Caco-2 (cell line): Measurements from ENCODE around the gene NSUN3. TPM values are rescaled to one million over a fixed set of nuclear protein-coding genes. Genes with fewer than 3 reads are reported as not detected.

Experiments used
- BruUV-seq: library from RNA; stranded (reverse); fragments of 400-500 nt; replicated peaks from 2 replicates; lab custom pipeline; 2021; lab: Mats Ljungman, UMichigan
- CTCF ChIA-PET: fragments of 300-600 bp; sonication (Branson Sonifier 250); formaldehyde crosslinking; loops from one replicate; lab custom pipeline; 2022; ENCODE audit warnings: antibody characterized with exemption; lab: Charles Lee
- POLR2A ChIA-PET: fragments of 300-600 bp; sonication (Branson Sonifier 250); formaldehyde crosslinking; loops from one replicate; lab custom pipeline; 2022; ENCODE audit warnings: antibody characterized with exemption; lab: Charles Lee
- DNase-seq, 2 experiments: peaks; one replicate each; pipeline versions ENCODE4 v3.0.0 to v3.0.0-alpha.2; 2020 to 2022
- H3K27me3 ChIP-seq: replicated peaks from 2 replicates; pipeline ENCODE4 v1.6.0; 2011; ENCODE audit warnings: low read length; ENCODE audit not compliant: control insufficient read depth, insufficient read depth
- H3K36me3 ChIP-seq: 2 replicates; pipeline ENCODE4 v1.5.1; 2011; ENCODE audit warnings: low read length; ENCODE audit not compliant: control insufficient read depth, insufficient read depth
- H3K4me1 ChIP-seq: fragments of 250-450 bp; sonication (Bioruptor Pico); 2 replicates; pipeline ENCODE4 v1.5.1; 2020; ENCODE audit warnings: mild to moderate bottlenecking
- H3K4me3 ChIP-seq: 2 replicates; pipeline ENCODE4 v1.5.1; 2011; ENCODE audit warnings: low read depth, mild to moderate bottlenecking, control low read depth, low read length
- H3K9me3 ChIP-seq: fragments of 250-450 bp; sonication (Bioruptor Pico); 2 replicates; pipeline ENCODE4 v1.5.1; 2020; ENCODE audit warnings: mild to moderate bottlenecking, moderate library complexity
- H3K27ac Mint-ChIP-seq: one replicate; pipeline ENCODE4 v1.8.0; 2022; ENCODE audit warnings: mixed read lengths; ENCODE audit not compliant: unreplicated experiment
- H3K27me3 Mint-ChIP-seq: one replicate; pipeline ENCODE4 v1.8.0; 2022; ENCODE audit warnings: mixed read lengths; ENCODE audit not compliant: insufficient read depth, unreplicated experiment
- H3K36me3 Mint-ChIP-seq: one replicate; pipeline ENCODE4 v1.8.0; 2022; ENCODE audit warnings: mild to moderate bottlenecking, mixed read lengths; ENCODE audit not compliant: insufficient read depth, unreplicated experiment
- H3K4me1 Mint-ChIP-seq: one replicate; pipeline ENCODE4 v1.8.0; 2022; ENCODE audit warnings: low read depth, mixed read lengths; ENCODE audit not compliant: unreplicated experiment
- H3K4me3 Mint-ChIP-seq: one replicate; pipeline ENCODE4 v1.8.0; 2022; ENCODE audit warnings: mild to moderate bottlenecking, moderate library complexity, mixed read lengths; ENCODE audit not compliant: unreplicated experiment
- H3K9me3 Mint-ChIP-seq: one replicate; pipeline ENCODE4 v1.8.0; 2022; ENCODE audit warnings: mixed read lengths; ENCODE audit not compliant: unreplicated experiment
- intact Hi-C: fragments of 100-400 bp; cut with micrococcal nuclease; formaldehyde crosslinking; loops from one replicate; pipeline ENCODE4 v1.10.0; 2022; ENCODE audit not compliant: unreplicated experiment
- total RNA-seq: library from RNA; stranded (reverse); gene quantifications from 2 replicates; pipeline ENCODE4 v1.2.3, GENCODE V29; 2022
- TF ChIP-seq, protein P1 (sequence below), 2 experiments: fragments of 200-600 bp in 1 of 2; IDR thresholded peaks; 1 replicate in 1 of 2; 2 replicates in 1 of 2; pipeline versions ENCODE4 v1.5.1 to v1.8.0; 2011 to 2022; ENCODE audit warnings: antibody characterized with exemption in 1 of 2, control low read depth in 1 of 2, inconsistent platforms in 1 of 2, low read depth in 1 of 2, low read length in 1 of 2, mild to moderate bottlenecking in 1 of 2, moderate library complexity in 1 of 2; ENCODE audit not compliant: insufficient read depth in 1 of 2, severe bottlenecking in 1 of 2, unreplicated experiment in 1 of 2

Gene NSUN3
- total RNA-seq, 1 experiment from 2014 or later = 7.1 TPM

DNA sequence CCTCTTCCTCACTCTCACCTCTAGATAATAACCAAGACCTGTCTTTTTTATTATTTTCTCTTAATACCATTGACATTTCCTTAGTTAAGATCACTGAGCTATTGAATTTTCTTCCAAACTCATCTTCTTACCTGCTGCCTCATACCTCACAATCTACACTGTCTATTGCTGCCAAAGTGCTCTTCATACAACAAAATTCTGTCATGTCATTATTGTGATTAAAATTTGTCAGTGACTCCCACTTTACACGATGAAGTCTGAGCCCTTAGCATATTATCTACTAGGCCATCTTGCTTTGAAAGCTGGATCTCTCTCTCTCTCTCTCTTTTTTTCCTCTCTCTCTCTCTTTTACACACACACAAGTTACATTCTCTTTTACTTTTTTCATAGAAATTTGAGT lies 73.3 kb downstream of the NSUN3 start:
- Mint-ChIP-seq H3K36me3 (no peaks in the 10 kb centered on the region), H3K4me3 (no peak overlapping the region), H3K27me3 (no peaks in the 10 kb centered on the region), H3K9me3 (no peaks in the 10 kb centered on the region), H3K27ac (no peak overlapping the region), H3K4me1 (no peaks in the 10 kb centered on the region)
- no TSS peak for BruUV-seq
- no peak for DNase-seq
- TF ChIP-seq, protein P1, sequence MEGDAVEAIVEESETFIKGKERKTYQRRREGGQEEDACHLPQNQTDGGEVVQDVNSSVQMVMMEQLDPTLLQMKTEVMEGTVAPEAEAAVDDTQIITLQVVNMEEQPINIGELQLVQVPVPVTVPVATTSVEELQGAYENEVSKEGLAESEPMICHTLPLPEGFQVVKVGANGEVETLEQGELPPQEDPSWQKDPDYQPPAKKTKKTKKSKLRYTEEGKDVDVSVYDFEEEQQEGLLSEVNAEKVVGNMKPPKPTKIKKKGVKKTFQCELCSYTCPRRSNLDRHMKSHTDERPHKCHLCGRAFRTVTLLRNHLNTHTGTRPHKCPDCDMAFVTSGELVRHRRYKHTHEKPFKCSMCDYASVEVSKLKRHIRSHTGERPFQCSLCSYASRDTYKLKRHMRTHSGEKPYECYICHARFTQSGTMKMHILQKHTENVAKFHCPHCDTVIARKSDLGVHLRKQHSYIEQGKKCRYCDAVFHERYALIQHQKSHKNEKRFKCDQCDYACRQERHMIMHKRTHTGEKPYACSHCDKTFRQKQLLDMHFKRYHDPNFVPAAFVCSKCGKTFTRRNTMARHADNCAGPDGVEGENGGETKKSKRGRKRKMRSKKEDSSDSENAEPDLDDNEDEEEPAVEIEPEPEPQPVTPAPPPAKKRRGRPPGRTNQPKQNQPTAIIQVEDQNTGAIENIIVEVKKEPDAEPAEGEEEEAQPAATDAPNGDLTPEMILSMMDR (IDR thresholded peaks at IDR 0.05; ENCODE audit: insufficient read depth in 1 of 2, low read depth in 1 of 2, low read length in 1 of 2, severe bottlenecking in 1 of 2, unreplicated experiment in 1 of 2) = no peak
- H3K27me3 ChIP-seq = no peaks in the 10 kb centered on the region
- H3K4me3 ChIP-seq = no peak overlapping the region
- H3K4me1 ChIP-seq = no peaks in the 10 kb centered on the region
- CTCF ChIA-PET = no interaction called here
- no peaks in the 10 kb centered on the region for H3K36me3 ChIP-seq
- POLR2A ChIA-PET = no interaction called here
- H3K9me3 ChIP-seq = no peaks in the 10 kb centered on the region
- intact Hi-C loops = no loop called here

DNA sequence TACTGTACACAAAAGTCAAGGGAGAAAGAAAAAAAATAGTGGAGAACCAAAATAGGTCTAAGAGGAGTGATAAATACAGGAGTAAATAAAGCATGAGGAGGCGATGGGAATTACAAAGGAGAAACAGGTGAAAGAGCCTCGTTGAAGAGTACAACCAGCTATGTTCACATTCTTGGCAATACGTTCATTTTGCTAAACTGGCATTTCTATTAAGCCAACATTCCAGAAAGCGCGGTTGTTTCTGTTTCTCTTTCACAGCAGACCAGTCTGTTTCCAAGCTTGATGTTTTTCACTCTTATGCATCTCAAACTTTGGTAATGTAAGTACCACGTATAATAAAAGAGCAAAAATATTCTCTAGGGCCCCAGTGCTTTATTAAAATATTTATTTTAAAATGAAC lies 74.5 kb downstream of the NSUN3 start:
- no peaks in the 10 kb centered on the region for H3K27me3 Mint-ChIP-seq

DNA sequence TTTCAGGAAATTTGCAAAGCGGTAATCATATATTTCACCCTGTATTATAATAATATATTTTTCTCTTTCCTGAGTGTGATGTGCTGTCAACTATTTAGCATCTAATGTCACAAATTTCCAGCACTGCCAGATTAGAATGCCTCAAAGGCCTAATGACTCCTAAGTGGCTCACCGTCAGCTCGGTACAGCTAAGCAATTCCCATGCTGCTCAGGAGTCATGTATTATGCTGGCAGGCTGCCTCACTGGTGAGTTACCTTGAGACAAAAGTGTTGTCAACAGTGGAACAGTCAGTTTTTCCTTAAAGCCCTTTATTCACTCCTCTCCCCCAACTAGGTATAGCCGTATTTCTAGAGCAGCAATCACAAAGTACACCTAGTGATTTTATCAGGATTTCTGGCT lies 83.6 kb downstream of the NSUN3 start:
- TF ChIP-seq, protein P1 (IDR thresholded peaks at IDR 0.05; ENCODE audit: insufficient read depth in 1 of 2, low read depth in 1 of 2, low read length in 1 of 2, severe bottlenecking in 1 of 2, unreplicated experiment in 1 of 2) = no peak
- intact Hi-C loops = no loop called here
- no peaks in the 10 kb centered on the region for H3K9me3 ChIP-seq
- Mint-ChIP-seq H3K4me1 (no peaks in the 10 kb centered on the region), H3K36me3 (no peaks in the 10 kb centered on the region), H3K4me3 (no peak overlapping the region), H3K27ac (no peak overlapping the region), H3K27me3 (peaks cover 4% of the 10 kb centered on the region), H3K9me3 (no peaks in the 10 kb centered on the region)
- no peaks in the 10 kb centered on the region for H3K27me3 ChIP-seq
- H3K4me1 ChIP-seq = no peaks in the 10 kb centered on the region
- DNase-seq = no peak
- no TSS peak for BruUV-seq
- H3K36me3 ChIP-seq = no peaks in the 10 kb centered on the region
- ChIA-PET CTCF (no interaction called here), POLR2A (no interaction called here)
- H3K4me3 ChIP-seq = no peak overlapping the region

More for the DNA sequence above, 74.5 kb downstream of the NSUN3 start:
- no TSS peak for BruUV-seq
- ChIA-PET POLR2A (no interaction called here), CTCF (no interaction called here)
- Histone ChIP-seq H3K9me3 (no peaks in the 10 kb centered on the region), H3K4me1 (no peaks in the 10 kb centered on the region), H3K36me3 (no peaks in the 10 kb centered on the region), H3K4me3 (no peak overlapping the region), H3K27me3 (no peaks in the 10 kb centered on the region)
- Mint-ChIP-seq H3K9me3 (no peaks in the 10 kb centered on the region), H3K27ac (no peak overlapping the region), H3K36me3 (no peaks in the 10 kb centered on the region), H3K4me1 (no peaks in the 10 kb centered on the region), H3K4me3 (no peak overlapping the region)
- intact Hi-C loops = no loop called here
- TF ChIP-seq, protein P1 (IDR thresholded peaks at IDR 0.05; ENCODE audit: insufficient read depth in 1 of 2, low read depth in 1 of 2, low read length in 1 of 2, severe bottlenecking in 1 of 2, unreplicated experiment in 1 of 2) = no peak
- no peak for DNase-seq
